Medulla oblongata (tissue), 1 donor: Measurements from ENCODE around the gene LARP6.
"Not testable (repeated sequence)": the region's sequence is repeated elsewhere in the genome, so short reads cannot be mapped to it uniquely, and the experiment has no call there.

Source experiments
- DNase-seq: peaks from one replicate; pipeline ENCODE4 v3.0.0-alpha.2; 2015; ENCODE audit errors: extremely low spot score

LARP6 gene

DNA sequence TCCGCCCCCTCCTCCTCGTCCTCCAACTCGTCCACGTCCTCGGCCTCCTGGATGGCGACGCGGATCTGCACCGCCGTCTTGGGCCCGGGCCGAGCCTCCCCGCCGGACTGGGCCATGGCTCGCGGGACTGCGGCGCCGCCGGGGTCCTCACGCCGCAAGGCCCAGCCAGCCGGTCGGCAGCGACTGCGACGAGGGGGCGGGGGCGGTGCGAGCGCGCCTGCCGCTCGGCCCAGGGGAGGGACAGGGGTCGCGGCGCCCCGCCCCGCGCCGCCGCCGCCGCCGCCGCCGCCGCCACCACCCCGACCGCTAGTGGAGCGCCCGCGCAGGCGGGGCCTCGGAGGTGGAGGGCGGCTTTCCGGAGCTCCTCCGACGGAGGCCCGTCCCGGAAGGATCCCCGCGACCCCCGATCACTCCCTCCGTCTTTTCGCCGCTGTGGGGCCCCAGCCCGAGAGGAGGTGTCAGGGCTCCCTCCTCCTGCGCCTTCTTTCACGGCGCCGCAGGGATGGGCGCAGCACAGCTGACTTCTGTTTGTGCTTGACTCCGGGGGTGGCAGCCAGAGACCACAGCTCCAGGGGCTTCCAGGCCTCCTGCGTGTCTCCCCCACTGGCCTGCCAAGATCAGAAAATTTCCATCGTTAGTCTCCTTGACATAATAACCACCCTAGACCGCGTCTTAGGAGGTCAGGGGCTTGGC lies at the start of gene LARP6:
Gene LARP6 (minus strand): TSS at position 185 of the 693 bp plus-strand sequence. CDS start 69 bp downstream, at position 116.
- DNase-seq = peak; percentile 37

DNA sequence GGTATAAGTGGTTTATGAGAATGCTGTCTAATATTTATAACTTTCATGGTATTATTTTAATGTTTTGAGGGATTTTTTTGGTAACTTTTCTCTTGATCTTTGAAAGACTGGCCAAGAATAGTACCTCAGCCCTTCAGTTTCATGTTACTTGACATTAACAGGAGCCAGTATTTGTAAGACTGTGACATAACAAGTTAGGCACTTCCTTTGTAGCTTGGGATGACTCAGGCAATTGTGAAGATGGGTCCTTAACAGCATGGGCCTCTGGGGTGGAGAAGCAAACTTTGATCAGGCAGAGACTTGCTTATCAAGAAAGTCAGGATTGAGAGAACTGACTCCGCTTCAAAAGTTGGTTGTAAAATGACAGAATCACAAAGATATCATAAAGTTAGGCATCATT lies 48.1 kb upstream of the LARP6 start:
- DNase-seq = no peak

- DNase-seq = peak; percentile 74
These were observed 39.1 kb upstream of the LARP6 start for GRCh38 chr15:70892912-70893560.

DNA sequence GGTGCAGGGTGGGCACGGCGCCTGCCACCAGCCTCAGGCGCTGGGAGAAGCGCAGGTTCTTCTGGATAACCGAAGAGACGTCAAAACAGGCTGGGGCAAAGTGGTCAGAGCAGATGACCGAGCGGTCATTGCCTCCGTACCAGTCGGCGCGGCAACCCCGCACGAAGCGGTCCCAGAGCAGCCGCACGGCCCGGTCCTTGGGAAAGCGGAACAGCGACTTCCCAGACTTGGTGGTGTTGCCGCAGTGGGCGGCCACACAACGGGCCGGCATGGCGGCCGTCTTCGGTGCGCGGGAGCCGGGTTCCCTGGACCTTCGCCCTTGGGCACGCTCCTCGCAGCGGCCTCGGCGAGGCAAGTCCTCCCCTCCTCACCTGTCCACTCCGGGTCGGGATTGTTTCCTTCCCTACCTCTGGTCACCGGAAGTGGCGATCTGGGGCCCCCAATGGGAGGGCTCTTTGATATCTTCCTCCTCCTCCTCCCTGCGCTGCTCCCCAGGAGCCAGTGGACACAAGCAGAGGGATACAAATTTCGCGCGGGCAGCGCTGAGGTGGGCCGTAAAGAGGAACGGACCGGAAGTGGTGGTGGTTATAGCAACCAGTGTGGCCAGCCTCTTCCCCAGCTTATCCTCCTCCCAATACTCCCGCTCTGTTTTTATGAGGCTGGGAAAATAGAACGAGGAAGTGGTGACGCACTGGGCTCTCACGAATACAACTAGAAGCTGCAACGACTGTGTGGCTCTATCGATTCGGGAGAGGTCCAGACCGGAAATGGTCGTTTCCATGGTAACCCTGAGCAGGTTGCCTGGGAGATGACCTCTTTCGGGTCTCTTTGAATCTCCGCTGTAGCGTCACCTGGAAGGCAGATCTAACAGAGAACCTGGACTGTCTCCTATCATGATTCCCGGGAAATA lies 38.3 kb upstream of the LARP6 start, which contains the start of the genes LRRC49 and THAP10:
Gene LRRC49 (plus strand): TSS at position 825 of the 910 bp plus-strand sequence. CDS start 69 bp downstream, at position 894.
Gene THAP10 (minus strand): TSS at position 432 of the 910 bp plus-strand sequence. CDS start 161 bp downstream, at position 271.
- DNase-seq = peak; percentile 93

DNA sequence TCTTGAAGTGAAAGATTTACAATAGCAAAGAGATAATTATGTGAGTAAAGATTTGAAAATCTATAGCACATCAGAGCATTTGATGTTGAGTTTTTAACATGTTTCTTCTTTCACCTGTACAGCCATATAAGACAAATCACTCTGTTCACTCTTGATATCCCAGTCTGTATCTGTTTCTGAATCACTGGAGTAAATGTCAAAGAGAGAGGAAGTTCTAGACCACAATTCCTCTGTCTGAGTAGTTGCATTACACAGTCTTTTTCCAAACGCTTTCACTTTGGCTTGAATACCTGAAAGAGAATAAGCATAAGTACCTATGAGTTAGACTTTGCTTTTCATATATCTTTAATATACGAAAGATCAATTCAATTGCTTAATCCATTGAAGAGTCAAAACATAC lies 28.4 kb upstream of the LARP6 start:
- no peak for DNase-seq

DNA sequence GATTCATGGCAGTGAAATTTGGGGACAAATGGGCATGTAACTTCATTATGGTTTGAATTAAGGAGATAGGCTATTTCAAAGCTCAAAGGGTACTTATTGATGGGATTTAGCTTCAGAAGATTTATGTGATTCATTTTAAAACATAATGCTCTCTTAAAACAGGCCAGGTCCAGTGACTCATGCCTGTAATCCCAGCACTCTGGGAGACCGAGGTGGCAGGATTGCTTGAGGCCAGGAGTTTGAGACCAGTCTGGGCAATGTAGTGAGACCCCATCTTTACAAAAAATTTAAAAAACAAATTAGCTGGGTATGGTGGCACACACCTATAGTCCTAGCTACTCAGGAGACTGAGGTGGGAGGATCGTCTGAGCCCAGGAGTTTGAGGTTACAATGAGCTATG lies 26.8 kb upstream of the LARP6 start:
- no peak for DNase-seq

DNA sequence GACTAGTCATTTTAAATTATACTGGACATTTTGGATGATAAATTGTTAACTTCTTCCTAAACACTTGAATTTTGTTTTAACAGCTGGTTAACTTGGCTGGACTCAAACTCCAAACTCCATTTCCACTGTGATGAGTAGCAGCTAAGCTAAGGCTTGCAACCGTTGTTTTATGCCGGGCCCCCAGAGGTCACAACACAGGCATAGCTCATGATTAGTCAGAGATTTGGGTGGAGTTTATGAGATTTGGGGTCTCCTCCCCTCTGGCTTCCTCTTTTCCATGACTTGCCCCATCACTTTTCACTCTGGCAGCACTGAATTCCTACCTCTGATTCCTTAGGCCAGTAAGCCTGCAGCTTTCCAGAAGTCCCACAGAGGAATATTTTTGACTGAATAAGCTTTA lies 25.4 kb upstream of the LARP6 start:
- DNase-seq = no peak

DNA sequence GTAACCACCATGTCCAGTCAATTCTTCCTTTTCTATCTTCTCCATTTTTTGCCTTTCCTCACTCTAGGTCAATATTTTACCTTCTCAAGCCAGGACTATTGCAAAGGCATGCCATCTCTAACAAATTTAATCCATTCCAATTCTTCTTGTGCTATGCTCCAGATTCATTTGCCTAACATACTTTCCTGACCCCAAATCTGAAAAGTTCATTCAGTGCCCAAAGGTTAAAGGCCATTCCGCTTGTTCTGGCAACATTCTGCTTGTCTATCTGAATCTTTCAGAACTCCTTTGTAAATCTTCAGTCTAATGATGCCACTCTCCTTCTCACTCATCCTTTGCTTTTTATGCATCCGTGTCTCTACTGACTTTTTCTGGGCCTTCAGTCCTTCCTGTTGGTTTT lies 22.7 kb upstream of the LARP6 start:
- DNase-seq = no peak

DNA sequence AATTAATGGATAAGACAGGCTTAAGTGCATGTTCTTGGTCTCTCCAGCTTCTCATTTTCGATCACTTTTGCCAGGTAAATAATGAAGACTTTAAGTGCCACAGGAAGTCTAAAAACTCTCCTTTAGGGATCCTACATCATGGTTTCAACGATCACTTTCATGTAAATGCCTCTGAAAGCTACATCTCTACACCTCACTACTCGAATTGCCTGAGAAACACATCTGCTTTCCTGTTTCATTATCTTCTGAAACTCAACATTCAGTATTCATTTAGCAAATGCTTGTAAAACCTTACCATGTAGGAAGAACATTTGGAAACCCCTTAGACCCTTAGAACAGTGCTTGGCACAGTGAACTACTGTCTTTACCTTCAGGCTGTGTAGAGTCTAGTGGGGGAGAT lies 22.1 kb upstream of the LARP6 start:
- DNase-seq = no peak

- peak; percentile 89 for DNase-seq
These were observed 21.2 kb upstream of the LARP6 start for GRCh38 chr15:70875001-70875782.

DNA sequence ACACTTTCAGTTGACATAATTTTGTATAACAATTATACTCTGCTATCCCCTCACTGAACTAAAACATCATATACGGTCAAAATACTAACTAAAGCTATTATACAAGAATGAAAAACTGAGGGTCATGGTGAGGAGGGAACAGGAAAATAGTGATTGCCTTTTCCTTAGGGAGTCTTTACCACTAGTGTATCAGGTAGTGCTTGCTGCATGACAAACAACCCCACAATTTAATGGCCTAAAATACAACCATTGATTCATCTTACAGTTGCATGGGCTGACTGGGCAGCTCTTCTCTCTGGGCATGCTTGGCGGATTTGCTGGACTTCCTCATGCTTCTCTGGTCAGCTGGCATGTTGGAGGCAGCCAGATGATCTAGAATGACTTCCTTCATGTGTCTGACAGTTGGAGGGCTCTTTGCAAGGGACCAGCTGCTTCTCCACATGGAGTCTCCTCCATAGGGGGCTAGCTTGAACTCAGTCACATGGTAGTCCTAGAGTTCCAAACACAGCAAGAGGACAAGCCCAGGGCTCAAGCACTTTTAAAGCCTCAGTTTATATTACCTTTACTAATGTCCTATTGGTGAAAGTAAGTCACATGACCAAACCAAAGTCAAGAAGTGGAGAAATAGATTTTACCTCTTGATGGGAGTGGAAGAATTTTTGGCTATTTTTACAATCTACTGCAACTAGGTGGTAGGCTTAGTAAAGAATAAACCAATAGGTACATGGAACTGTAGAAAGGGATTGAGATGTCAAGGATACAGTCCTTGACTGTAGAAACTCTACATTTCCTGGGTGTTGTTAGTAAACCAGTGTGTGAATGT lies 19.5 kb upstream of the LARP6 start:
- no peak for DNase-seq

DNA sequence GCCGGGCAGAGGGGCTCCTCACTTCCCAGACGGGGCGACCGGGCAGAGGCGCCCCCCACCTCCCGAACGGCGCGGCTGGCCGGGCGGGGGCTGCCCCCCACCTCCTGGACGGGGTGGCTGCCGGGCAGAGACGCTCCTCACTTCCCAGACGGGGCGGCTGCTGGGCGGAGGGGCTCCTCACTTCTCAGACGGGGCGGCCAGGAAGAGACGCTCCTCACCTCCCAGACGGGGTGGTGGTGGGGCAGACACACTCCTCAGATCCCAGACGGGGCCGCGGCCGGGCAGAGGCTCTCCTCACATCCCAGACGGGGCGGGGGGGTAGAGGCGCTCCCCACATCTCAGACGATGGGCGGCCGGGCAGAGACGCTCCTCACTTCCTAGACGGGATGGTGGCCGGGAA lies 17.5 kb upstream of the LARP6 start:
- not testable (repeated sequence) for DNase-seq

- no peak for DNase-seq
These were observed 16.1 kb upstream of the LARP6 start for GRCh38 chr15:70870051-70870450.

- no peak for DNase-seq
These were observed 15.4 kb upstream of the LARP6 start for GRCh38 chr15:70869346-70869745.

DNA sequence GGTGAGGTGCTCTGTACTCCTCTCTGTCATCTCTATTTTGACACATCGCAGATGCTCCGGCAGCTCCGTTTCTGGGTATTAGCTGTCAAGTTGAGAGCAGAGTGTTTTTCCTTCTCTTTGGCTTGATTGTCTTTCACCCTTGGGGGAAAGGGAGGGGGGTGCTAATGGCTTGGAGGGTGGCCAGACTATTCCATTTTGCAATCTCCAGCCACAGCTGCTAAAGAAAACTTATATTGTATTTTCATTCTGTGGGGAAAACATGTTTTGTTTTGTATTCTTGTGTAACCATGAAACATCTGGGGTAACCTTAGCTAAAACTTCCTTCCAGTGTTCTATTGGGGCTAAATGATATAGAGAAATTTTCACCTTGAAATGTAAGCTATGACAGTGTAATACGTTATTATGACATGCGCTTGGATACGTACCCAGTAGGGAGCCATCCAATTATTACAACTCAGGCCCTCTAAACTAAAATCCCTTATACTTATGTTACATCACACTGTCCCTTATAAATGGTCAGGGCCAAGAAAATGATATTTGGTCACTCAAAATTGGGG lies 14.0 kb upstream of the LARP6 start:
- DNase-seq = no peak

GRCh38 chr15:70866982-70867641 lies 13.2 kb upstream of the LARP6 start:
- no peak for DNase-seq

DNA sequence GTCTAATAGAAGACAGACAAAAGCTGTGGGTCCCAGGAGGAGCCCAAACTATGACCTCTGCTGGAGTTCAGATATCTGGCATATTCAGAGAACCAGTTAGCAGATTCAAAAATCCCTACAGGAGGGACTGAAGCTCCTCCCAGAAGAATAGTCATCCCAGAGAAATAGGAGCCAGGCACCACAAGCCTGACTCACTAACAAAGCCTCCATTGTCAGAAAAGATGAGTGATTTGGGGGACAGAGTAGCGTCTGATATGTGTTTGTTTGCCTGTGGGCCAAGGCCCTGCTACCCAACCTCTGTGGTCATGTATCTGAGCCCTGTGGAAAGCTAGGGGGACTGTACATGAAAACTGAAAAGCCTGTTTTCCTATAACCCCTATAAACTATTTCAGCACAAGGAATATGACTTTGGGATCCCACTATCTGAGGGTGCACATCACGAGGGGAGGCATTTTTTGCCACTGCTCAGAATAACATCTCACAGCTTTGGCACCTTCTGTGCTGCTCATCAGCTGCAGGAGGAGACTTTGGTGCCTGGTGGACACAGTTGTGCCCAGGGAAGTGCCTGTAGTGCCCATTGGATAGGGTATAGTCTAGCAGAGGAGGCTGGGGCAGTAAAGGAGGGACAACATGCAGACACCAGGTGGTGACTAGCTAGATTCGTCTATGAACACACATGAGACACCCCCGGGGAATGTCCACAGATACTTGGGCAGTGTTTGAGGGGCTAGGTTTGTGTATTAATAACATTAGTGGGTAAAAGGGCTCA lies 9.7 kb upstream of the LARP6 start:
- DNase-seq = peak; percentile 95

- DNase-seq = no peak
These were observed 6.0 kb upstream of the LARP6 start for GRCh38 chr15:70859998-70860397.
